Frontal cortex (tissue), 4 donors: Measurements from ENCODE around the gene KDM3B. TPM values are rescaled to one million over a fixed set of nuclear protein-coding genes. Genes with fewer than 3 reads are reported as not detected.

Experiments used
- DNase-seq, 2 donors: peaks; one replicate each; pipeline ENCODE4 v3.0.0; 2012; ENCODE audit warnings: low spot score in 2 of 2
- FAIRE-seq: peaks from 2 replicates; lab custom pipeline; 2012; peaks lifted over from hg19 to GRCh38; lab: Jason Lieb, UNC
- total RNA-seq: library from RNA; depleted of rRNA; stranded (reverse); fragments of >200 nt; gene quantifications from one replicate; pipeline ENCODE4 v1.2.3, GENCODE V29; 2014
- donor health status: control.
- donor health status: control.
- donor health status: control.

The KDM3B gene
- total RNA-seq, 1 donor from 2014 or later = 81.9 TPM

DNA sequence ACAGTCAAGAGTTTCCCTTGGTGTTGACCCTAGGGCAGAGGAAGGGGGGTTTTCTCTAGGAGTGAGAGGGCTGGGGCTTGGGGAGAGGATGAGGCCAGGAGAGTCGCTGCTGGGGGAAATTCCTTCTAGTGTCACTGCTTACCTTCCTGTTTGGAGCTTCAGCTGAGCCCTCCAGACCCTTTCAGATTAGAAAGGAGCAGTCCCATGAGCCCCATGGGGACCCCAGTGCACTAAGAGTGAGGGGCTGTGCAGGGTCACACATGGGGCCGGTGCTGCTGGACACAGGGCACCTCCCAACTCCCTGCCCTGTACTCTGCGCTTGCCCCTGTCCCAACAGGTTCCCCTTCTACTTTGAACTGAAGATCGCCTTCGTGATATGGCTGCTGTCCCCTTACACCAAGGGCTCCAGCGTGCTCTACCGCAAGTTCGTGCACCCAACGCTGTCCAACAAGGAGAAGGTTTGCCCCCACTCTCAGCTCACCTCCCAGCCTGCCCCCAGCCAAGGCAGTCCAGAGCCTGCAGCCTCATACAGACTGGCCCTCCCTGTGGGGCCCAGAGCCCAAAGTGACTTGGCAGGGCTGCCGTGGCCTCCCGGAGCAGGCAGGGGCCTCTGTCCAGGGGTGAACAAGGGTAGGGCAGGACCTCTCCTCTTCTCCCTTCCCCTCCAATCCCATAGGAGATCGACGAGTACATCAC is 91.7 kb downstream of the KDM3B start:
- no peak for FAIRE-seq

DNA sequence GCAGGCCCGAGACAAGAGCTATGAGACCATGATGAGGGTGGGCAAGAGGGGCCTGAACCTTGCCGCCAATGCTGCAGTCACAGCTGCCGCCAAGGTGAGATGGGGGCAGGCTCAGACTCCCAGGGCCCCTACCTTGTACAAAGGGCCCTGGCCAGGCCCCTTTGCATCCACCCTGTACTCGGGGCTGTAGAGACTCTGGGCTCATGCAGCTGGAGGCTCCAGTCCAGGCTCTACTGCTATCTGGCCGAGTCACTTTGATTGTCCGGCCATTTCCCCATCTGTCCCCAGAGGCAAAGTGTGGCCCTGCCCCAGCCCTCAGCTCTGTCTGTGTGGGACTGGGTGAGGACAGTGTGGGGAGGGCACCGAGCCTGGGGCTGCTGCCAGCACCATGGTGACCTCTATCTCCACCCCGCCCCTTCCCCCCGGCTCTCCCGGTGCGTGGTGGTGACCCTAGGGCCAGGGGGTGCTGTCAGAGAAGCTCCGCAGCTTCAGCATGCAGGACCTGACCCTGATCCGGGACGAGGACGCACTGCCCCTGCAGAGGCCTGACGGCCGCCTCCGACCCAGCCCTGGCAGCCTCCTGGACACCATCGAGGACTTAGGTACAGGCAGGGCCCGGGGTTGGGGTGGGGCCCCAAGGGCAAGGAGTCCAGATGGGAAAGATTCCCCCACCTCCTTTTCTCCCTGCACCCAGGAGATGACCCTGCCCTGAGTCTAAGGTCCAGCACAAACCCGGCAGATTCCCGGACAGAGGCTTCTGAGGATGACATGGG is 92.5 kb downstream of the KDM3B start:
- FAIRE-seq = no peak
- no peak for DNase-seq

More for the DNA sequence above, 91.7 kb downstream of the KDM3B start:
- no peak for DNase-seq

DNA sequence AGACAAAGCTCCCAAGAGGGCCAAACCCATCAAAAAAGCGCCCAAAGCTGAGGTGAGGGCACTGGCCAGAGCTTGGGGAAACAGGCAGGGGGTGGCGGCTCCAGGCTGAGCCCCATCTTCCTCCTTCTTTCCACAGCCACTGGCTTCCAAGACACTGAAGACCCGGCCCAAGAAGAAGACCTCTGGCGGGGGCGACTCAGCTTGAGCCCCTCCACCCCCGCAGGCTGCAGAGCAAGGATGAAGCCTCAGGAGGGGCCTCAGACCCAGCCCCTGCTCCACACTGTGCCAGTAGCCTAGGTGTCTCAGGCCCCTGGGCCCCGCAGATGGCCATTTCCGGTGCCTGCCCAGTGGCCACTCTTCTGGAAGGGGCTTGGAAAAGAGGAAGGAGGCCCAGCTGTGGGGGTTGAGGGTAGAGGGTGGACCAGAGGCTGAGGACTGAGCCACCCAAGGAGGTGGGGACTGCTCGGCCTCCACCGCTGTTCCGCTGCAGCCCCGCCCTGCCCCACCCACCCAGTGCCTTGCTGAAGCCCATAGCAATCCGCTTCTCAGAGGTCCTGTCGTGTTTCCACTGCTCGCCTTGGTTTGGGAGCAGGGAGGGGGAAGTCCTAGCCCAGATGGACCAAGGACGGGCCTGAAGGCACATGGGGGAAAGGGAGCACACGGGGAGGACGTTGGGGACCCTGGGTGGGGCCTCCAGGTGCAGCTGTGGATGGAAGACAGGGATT is 93.2 kb downstream of the KDM3B start:
- DNase-seq (no peak), FAIRE-seq (no peak)

GRCh38 chr5:138448070-138448469 is 95.6 kb downstream of the KDM3B start:
- FAIRE-seq = no peak
- DNase-seq = no peak

DNA sequence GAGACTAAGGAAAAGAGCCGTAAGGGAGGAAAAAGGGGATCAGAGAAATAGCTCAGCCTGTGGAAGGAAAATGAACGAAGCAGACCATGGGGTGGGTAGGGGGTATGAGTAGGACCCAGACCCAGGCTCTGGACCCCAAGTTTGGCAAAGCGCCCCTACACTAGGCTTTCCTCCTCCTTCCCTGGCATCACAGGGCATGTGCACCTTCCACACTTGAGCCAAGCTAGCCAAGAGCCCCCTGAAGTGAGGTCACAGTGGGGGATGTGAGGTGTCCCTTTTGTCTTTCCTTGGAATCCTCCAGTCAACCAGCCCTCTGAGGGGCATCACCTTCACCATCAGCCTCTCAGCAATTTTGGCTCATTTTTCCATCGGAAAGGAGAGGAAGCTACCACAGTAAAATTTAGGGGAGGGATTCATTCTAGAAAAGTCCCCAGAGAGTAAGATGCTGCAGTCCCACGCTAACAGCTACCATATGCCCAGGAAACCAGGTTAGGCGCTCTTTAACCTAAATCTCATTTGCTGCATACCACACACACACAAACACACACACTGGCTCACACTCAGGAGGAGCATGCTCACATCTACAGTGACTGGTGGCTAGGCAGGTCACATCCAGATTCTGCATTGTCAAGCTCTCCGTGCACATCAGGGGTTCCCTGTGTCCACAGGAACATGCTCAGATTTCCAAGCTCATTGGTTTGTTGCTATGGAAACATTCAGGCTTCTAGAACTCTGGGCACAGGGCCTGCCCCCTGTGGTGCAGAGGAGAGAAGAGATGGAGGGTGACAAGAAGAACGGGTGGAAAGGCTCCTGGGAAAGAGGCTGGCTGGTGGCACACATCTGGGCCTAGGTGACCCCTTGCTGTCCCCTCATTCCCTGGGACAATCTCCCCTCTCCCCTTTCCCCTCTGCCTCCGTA is 96.3 kb downstream of the KDM3B start:
- DNase-seq = peak in 1 of 2 donors; percentile 68
- no peak for FAIRE-seq

GRCh38 chr5:138449501-138450239 is 97.2 kb downstream of the KDM3B start:
- FAIRE-seq = no peak
- DNase-seq = peak; percentile 76 to 94

- FAIRE-seq (no peak), DNase-seq (no peak)
Observed at GRCh38 chr5:138450971-138451370, 98.5 kb downstream of the KDM3B start.

DNA sequence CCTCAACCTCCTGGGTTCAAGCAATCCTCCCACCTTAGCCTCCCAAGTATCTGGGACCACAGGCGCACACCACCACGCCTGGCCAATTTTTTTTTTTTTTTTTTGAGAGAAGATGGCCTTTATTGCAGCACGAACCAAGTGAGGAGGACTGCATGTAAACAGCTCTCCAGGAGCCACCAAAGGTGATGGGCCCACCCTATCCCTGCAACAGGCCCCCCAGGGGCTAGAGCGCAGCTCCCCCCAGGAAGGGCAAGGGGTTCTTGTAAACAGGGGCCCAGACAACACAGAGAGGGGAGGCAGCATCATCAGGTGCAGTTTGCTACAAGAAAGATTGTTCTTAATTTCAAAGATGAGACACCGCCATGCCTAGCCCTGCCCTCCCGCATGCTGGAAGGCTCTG is 100.2 kb downstream of the KDM3B start:
- FAIRE-seq = no peak
- DNase-seq = no peak

- DNase-seq = no peak
- FAIRE-seq = no peak
Observed at GRCh38 chr5:138453590-138453989, 101.1 kb downstream of the KDM3B start.

DNA sequence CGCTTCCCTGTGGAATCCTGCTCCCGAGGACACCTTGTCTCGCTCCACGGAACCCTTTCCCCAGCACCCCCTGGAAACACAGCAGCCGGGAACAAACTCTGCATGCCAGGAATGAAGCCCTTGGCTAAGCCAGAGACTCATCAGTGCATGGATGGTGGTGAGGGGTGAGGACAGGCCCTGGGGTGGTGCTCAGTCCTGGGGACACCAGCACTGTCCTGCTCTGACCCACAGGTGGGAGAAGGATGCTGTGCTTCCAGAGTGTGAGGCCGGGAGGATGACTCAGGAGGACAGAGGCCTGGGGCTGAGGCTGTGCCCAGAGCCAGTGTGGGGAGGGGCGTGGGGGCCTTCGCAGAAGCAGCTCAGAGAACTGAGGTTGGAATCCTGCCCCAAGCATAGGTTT is 101.6 kb downstream of the KDM3B start:
- DNase-seq (no peak), FAIRE-seq (no peak)

DNA sequence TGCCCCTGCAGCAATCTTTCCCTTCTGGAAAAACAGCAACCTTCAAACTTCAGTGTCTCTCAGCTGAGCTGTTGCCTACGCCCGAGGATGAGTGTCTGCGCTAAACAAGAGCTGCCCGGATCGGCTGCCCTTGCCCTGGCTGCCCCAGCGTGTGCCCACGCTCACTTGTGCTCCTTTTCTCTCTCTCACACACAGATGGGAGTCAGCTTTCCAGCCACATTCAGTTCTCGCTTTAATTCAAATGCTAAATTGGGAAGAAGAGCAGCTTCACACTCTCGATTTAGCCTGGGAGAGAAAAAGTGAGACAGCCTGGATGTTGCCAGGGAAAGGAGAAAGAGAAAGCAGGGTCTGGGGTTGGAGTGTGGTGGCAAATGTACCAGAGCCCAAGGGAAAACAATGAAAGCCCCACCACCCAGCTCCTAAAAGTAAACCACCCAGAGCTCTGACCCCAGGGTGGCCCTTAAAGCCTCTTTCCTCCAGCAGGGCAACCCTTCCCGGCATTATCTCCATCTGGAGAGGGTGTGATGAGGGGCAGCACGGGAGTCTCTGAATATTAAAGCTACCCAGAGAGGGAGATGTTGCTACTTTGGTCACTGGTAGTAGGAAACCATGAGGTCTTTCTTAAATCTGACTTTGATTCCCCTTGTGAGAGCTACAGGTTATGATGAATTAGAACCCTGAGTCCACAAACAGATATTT is 102.9 kb downstream of the KDM3B start:
- FAIRE-seq (no peak), DNase-seq (no peak)

- no peak for DNase-seq
- FAIRE-seq = no peak
Observed at GRCh38 chr5:138457531-138458275, 105.2 kb downstream of the KDM3B start.

GRCh38 chr5:138458384-138458783 is 105.9 kb downstream of the KDM3B start:
- DNase-seq = peak in 1 of 2 donors; percentile 69

GRCh38 chr5:138458856-138459255 is 106.4 kb downstream of the KDM3B start:
- FAIRE-seq = no peak
- no peak for DNase-seq

More at GRCh38 chr5:138458384-138458783, 105.9 kb downstream of the KDM3B start:
- no peak for FAIRE-seq

DNA sequence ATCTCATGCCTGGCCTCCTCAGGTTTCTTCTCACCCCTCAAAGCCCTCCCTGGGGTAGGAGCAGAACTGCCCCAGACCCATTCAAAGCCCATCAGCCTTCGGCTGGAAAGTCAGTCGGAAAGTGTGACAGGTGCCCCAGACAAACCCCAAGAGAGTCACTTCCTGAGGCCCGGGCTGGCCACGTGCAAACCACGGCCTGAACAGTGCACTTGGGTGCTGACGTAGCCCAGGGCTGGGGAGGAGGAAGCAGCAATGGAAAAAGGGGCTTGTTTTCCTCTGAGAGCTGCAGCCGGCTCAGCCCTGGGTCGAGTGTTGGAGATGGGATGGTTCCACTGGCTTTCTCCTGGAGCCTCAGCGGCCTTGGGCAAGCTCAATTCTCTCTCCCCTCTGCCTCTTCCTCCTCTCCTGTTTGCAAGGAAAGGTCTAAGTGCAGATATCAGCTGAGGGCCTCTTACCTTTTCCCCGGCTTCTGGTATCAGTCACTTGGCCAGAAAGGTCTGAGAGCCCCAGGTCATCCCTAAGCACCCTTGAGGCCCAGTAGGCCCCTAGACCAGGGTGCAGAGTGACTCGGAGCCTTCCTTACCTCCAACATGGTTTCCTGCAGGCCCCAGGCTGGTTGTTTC is 106.9 kb downstream of the KDM3B start:
- DNase-seq = no peak
- no peak for FAIRE-seq

DNA sequence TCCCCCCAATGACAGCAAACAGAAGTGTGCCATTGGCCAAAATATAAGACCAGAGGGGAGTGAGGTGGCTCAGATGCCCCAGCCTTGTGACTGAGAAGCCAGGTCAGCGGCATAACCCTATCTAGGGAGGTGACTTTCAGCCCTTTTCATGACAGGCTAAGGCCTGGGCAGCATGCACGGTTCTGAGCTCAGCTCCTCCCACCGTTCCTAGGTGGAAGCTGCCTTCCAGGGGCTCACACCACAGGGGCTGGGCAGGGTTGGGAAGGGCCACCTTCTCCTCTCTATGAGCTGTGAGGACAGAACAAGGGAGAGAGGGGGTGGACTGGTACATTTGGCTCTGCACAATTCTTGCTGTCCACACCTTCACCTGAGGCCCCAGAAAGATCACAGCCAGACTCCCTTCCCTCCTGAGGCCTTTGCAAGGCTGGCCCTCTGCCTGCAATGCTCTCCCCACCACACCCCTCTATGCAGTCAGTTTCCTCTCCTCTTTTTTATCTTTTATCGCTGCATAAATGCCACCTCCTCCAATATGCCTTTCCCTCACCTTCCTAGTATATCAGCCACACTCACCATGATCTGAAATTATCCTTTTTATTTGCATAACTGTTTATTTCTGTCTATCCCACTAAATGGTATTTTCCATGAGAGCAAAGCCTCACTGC is 107.7 kb downstream of the KDM3B start:
- no peak for FAIRE-seq
- no peak for DNase-seq
